Esophagus muscularis mucosa (tissue), 4 donors: ENCODE data around the gene IGF2BP3. TPM values are rescaled to one million over a fixed set of nuclear protein-coding genes. Genes with fewer than 3 reads are reported as not detected.

Experiments used
- DNase-seq: peaks from one replicate; pipeline ENCODE4 v3.0.0-alpha.2; 2017; ENCODE audit errors: extremely low spot score
- H3K27ac ChIP-seq, 4 donors: fragments of 200-600 bp; sonication (generic); replicated peaks in 1 of 4; 1 replicate in 3 of 4; 2 replicates in 1 of 4; pipeline ENCODE4 v1.5.1; 2016 to 2019; ENCODE audit warnings: mild to moderate bottlenecking in 1 of 4
- H3K27me3 ChIP-seq, 4 donors: fragments of 200-600 bp; sonication (generic); one replicate each; pipeline versions ENCODE4 v1.5.1 to v1.6.0; 2016 to 2019
- H3K36me3 ChIP-seq, 4 donors: fragments of 200-600 bp; sonication (generic); one replicate each; pipeline ENCODE4 v1.5.1; 2016 to 2019
- H3K4me1 ChIP-seq, 4 donors: fragments of 200-600 bp; sonication (generic); one replicate each; pipeline ENCODE4 v1.5.1; 2016 to 2019
- H3K4me3 ChIP-seq, 4 donors: fragments of 200-600 bp; sonication (generic); 1 replicate in 2 of 4; 2 replicates in 2 of 4; pipeline ENCODE4 v1.5.1; 2016 to 2019; ENCODE audit warnings: mild to moderate bottlenecking in 4 of 4, moderate library complexity in 1 of 4
- H3K9me3 ChIP-seq, 4 donors: fragments of 200-600 bp; sonication (generic); 1 replicate in 3 of 4; 2 replicates in 1 of 4; pipeline ENCODE4 v1.5.1; 2016 to 2019
- CTCF ChIP-seq, 3 experiments: fragments of 200-600 bp in 2 of 3; fragments of 450-650 bp in 1 of 3; sonication (generic) in 2 of 3; IDR thresholded peaks; one replicate each; pipeline ENCODE4 v1.5.1; 2017 to 2019; ENCODE audit warnings: antibody characterized with exemption in 3 of 3, mild to moderate bottlenecking in 2 of 3, moderate library complexity in 1 of 3
- EP300 ChIP-seq: sonication (generic); formaldehyde crosslinking; IDR thresholded peaks from one replicate; pipeline ENCODE4 v1.6.1; 2017; ENCODE audit warnings: antibody characterized with exemption
- POLR2A ChIP-seq: fragments of 450-650 bp; IDR thresholded peaks from one replicate; pipeline ENCODE4 v1.6.1; 2017; ENCODE audit warnings: antibody characterized with exemption, moderate library complexity, mild to moderate bottlenecking, low read depth
- POLR2AphosphoS5 ChIP-seq, 2 donors: sonication (generic); formaldehyde crosslinking; IDR thresholded peaks; one replicate each; pipeline ENCODE4 v1.6.1; 2017; ENCODE audit warnings: antibody characterized with exemption in 2 of 2
- WGBS: methylation state at CpG from one replicate; pipeline ENCODE4 v1.1.5; 2018; 5-methylcytosine and 5-hydroxymethylcytosine counted together
- intact Hi-C: fragments of 100-400 bp; cut with DNase I; formaldehyde crosslinking; loops from one replicate; pipeline ENCODE4 v1.15.1; 2023
- total RNA-seq, 4 donors: library from RNA; depleted of rRNA; stranded (reverse); fragments of >200 nt; gene quantifications; one replicate each; pipeline versions ENCODE4 v1.1.0 to v1.2.1, GENCODE V29; 2016

Gene IGF2BP3
- total RNA-seq, 4 donors from 2014 or later: 0.45 to 1.7 TPM; not detected in 2

DNA sequence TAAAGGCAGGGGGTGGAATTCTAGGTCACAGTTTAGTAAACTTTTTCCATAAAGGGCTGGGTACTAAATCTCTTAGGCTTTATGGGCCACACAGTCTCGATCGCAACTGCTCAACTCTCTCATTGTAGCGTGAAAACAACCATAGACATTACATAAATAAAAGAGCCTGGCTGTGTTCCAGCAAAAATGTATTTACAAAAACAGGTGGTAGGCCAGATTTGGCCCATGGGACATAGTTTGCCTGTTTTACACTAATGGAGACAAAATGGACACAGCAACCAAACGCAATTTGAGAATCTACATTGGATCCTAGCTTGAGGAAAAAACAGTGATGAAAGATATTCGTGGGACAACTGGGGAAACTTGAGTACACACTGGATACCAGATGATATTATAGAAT is 194.4 kb downstream of the IGF2BP3 start:
- TF ChIP-seq EP300: no peak
- no peak for TF ChIP-seq POLR2AphosphoS5 (IDR thresholded peaks at IDR 0.05)
- TF ChIP-seq CTCF (IDR thresholded peaks at IDR 0.05): no peak
- no peak for TF ChIP-seq POLR2A
- DNase-seq: no peak
- 74% methylated on average over 5 of the region's 5 CpGs for WGBS
- Histone ChIP-seq H3K36me3 (peaks cover 0 to 8% (median 3%) of the 10 kb centered on the region in 4 donors), H3K4me1 (peaks cover 0 to 8% (median 3%) of the 10 kb centered on the region in 4 donors), H3K27ac (no peak overlapping the region), H3K27me3 (peaks cover 0 to 5% (median 0%) of the 10 kb centered on the region in 4 donors), H3K4me3 (no peak overlapping the region), H3K9me3 (no peaks in the 10 kb centered on the region)
- intact Hi-C loops: loop anchor here (5.0 kb wide), 1 partner anchor 186 kb away; no protein-coding TSS in a partner anchor

GRCh38 chr7:23273141-23273599 is 197.1 kb downstream of the IGF2BP3 start:
- H3K4me1 ChIP-seq: peaks cover 0 to 8% (median 3%) of the 10 kb centered on the region in 4 donors
- H3K27ac ChIP-seq: no peak overlapping the region
- H3K4me3 ChIP-seq: no peak overlapping the region
- peaks cover 0 to 5% (median 0%) of the 10 kb centered on the region in 4 donors for H3K27me3 ChIP-seq
- peak; percentile 93 for DNase-seq
- no peaks in the 10 kb centered on the region for H3K9me3 ChIP-seq
- WGBS: 20% methylated on average over 11 of the region's 11 CpGs
- intact Hi-C loops: no loop called here
- peaks cover 0 to 22% (median 7%) of the 10 kb centered on the region in 4 donors for H3K36me3 ChIP-seq
- TF ChIP-seq POLR2AphosphoS5 (IDR thresholded peaks at IDR 0.05) (no peak), CTCF (IDR thresholded peaks at IDR 0.05) (peak; percentile 52 to 82 (median 62))

- TF ChIP-seq CTCF (IDR thresholded peaks at IDR 0.05): no peak
- TF ChIP-seq EP300: no peak
- TF ChIP-seq POLR2AphosphoS5 (IDR thresholded peaks at IDR 0.05): no peak
- no peak for TF ChIP-seq POLR2A
- Histone ChIP-seq H3K27me3 (peaks cover 0 to 5% (median 0%) of the 10 kb centered on the region in 4 donors), H3K4me3 (no peak overlapping the region), H3K27ac (no peak overlapping the region), H3K36me3 (peaks cover 0 to 25% (median 9%) of the 10 kb centered on the region in 4 donors), H3K9me3 (no peaks in the 10 kb centered on the region), H3K4me1 (peaks cover 0 to 8% (median 3%) of the 10 kb centered on the region in 4 donors)
- intact Hi-C loops: no loop called here
- DNase-seq: no peak
- whole genome bisulfite sequencing: 94% methylated on average over 2 of the region's 2 CpGs
These were observed 198.0 kb downstream of the IGF2BP3 start for GRCh38 chr7:23272275-23272674.

DNA sequence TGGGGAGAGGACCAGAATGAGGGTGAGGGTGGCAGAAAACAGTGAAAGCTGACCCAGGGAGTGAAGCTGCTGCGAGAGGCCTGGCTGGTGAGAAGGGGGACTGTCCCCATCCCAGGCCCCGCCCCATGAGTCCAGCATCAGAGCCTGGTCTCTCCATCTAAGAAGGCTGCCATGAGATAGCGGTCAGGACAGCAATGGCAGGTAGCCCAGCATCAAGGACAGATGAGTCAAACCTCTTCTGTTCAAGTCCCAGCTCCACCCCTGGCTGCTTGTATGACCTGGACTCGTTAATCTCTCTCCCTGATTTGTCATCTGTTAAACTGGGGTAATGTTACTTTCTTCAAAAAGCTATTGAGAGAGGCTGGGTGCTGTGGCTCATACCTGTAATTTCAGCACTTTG is 201.5 kb downstream of the IGF2BP3 start:
- Histone ChIP-seq H3K27me3 (peaks cover 0 to 5% (median 0%) of the 10 kb centered on the region in 4 donors), H3K4me1 (peaks cover 0 to 8% (median 3%) of the 10 kb centered on the region in 4 donors), H3K36me3 (peaks cover 0 to 33% (median 8%) of the 10 kb centered on the region in 4 donors), H3K9me3 (no peaks in the 10 kb centered on the region), H3K27ac (no peak overlapping the region), H3K4me3 (no peak overlapping the region)
- no peak for DNase-seq
- 85% methylated on average over 3 of the region's 4 CpGs for whole genome bisulfite sequencing
- TF ChIP-seq POLR2AphosphoS5 (IDR thresholded peaks at IDR 0.05): no peak
- TF ChIP-seq POLR2A: no peak
- TF ChIP-seq CTCF (IDR thresholded peaks at IDR 0.05): no peak
- intact Hi-C loops: loop anchor here (5.0 kb wide), 1 partner anchor 189 kb away; no protein-coding TSS in a partner anchor

DNA sequence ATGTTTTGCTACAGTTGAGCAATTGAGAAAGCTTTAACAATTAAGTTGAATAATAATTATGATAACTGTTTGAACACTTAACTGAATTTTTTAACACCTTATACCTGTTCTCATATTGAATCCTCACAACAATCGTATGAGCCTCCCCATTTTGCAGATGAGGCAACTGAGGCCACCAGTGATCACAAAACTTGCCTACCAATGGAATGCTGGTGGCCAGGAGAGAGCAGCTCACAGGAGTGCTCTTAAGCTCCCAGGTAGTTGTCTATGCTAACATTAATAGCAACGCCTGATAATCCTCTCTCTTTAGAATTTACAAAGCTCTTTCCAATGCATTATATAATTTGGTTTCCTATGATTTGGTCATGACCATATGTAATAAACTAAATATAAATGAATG is 202.1 kb downstream of the IGF2BP3 start:
- Histone ChIP-seq H3K27ac (no peak overlapping the region), H3K27me3 (peaks cover 0 to 5% (median 0%) of the 10 kb centered on the region in 4 donors), H3K4me3 (no peak overlapping the region), H3K4me1 (peaks cover 0 to 5% (median 2%) of the 10 kb centered on the region in 4 donors), H3K36me3 (peaks cover 0 to 33% (median 10%) of the 10 kb centered on the region in 4 donors), H3K9me3 (no peaks in the 10 kb centered on the region)
- TF ChIP-seq POLR2AphosphoS5 (IDR thresholded peaks at IDR 0.05): no peak
- DNase-seq: no peak
- intact Hi-C loops: loop anchor here (5.0 kb wide), 1 partner anchor 189 kb away; no protein-coding TSS in a partner anchor
- 96% methylated on average over 2 of the region's 2 CpGs for WGBS
